ENCODE measurements around the gene PIAS4. TPM values are rescaled to one million over a fixed set of nuclear protein-coding genes. Genes with fewer than 3 reads are reported as not detected.

Gene PIAS4
- total RNA-seq, 1 experiment from 2014 or later: 29.3 TPM

- no TSS peak for BruUV-seq (replicated peaks)
Observed at GRCh38 chr19:4081441-4082129, 74.0 kb downstream of the PIAS4 start.

GRCh38 chr19:4082172-4082571, 74.6 kb downstream of the PIAS4 start:
- CTCF ChIA-PET: no interaction called here
- intact Hi-C loops (cut with micrococcal nuclease; ENCODE audit: unreplicated experiment): no loop called here
- Mint-ChIP-seq H3K36me3 (ENCODE audit: insufficient read depth, unreplicated experiment) (peaks cover 5% of the 10 kb centered on the region), H3K27me3 (ENCODE audit: unreplicated experiment) (no peaks in the 10 kb centered on the region), H3K27ac (ENCODE audit: unreplicated experiment) (no peak overlapping the region), H3K4me3 (ENCODE audit: low read depth, unreplicated experiment) (no peak overlapping the region), H3K4me1 (ENCODE audit: low read depth, unreplicated experiment) (no peaks in the 10 kb centered on the region), H3K9me3 (ENCODE audit: low read depth, unreplicated experiment) (no peaks in the 10 kb centered on the region)
- no peak for DNase-seq
- TF ChIP-seq CTCF (IDR thresholded peaks at IDR 0.05; ENCODE audit: unreplicated experiment): no peak
- no TSS peak for BruUV-seq (replicated peaks)

More at GRCh38 chr19:4081441-4082129, 74.0 kb downstream of the PIAS4 start:
- Mint-ChIP-seq H3K27ac (ENCODE audit: unreplicated experiment) (no peak overlapping the region), H3K4me3 (ENCODE audit: low read depth, unreplicated experiment) (no peak overlapping the region), H3K4me1 (ENCODE audit: low read depth, unreplicated experiment) (no peaks in the 10 kb centered on the region), H3K27me3 (ENCODE audit: unreplicated experiment) (no peaks in the 10 kb centered on the region), H3K9me3 (ENCODE audit: low read depth, unreplicated experiment) (no peaks in the 10 kb centered on the region), H3K36me3 (ENCODE audit: insufficient read depth, unreplicated experiment) (peaks cover 4% of the 10 kb centered on the region)
- CTCF ChIA-PET: no interaction called here
- TF ChIP-seq CTCF (IDR thresholded peaks at IDR 0.05; ENCODE audit: unreplicated experiment): no peak
- intact Hi-C loops (cut with micrococcal nuclease; ENCODE audit: unreplicated experiment): no loop called here
- no peak for DNase-seq

GRCh38 chr19:4083677-4084546, 76.4 kb downstream of the PIAS4 start:
- H3K9me3 Mint-ChIP-seq (ENCODE audit: low read depth, unreplicated experiment): no peaks in the 10 kb centered on the region
- no TSS peak for BruUV-seq (replicated peaks)
- CTCF ChIA-PET: no interaction called here
- H3K27me3 Mint-ChIP-seq (ENCODE audit: unreplicated experiment): no peaks in the 10 kb centered on the region
- DNase-seq: peak; percentile 66
- peak overlapping the region; percentile 44 for H3K4me3 Mint-ChIP-seq (ENCODE audit: low read depth, unreplicated experiment)
- no peak overlapping the region for H3K27ac Mint-ChIP-seq (ENCODE audit: unreplicated experiment)
- no peak for TF ChIP-seq CTCF (IDR thresholded peaks at IDR 0.05; ENCODE audit: unreplicated experiment)
- no peaks in the 10 kb centered on the region for H3K4me1 Mint-ChIP-seq (ENCODE audit: low read depth, unreplicated experiment)
- intact Hi-C loops (cut with micrococcal nuclease; ENCODE audit: unreplicated experiment): no loop called here
- peaks cover 21% of the 10 kb centered on the region for H3K36me3 Mint-ChIP-seq (ENCODE audit: insufficient read depth, unreplicated experiment)

- CTCF ChIA-PET: no interaction called here
- TF ChIP-seq CTCF (IDR thresholded peaks at IDR 0.05; ENCODE audit: unreplicated experiment): no peak
- intact Hi-C loops (cut with micrococcal nuclease; ENCODE audit: unreplicated experiment): no loop called here
- no peaks in the 10 kb centered on the region for H3K27me3 Mint-ChIP-seq (ENCODE audit: unreplicated experiment)
- peaks cover 21% of the 10 kb centered on the region for H3K36me3 Mint-ChIP-seq (ENCODE audit: insufficient read depth, unreplicated experiment)
- H3K4me3 Mint-ChIP-seq (ENCODE audit: low read depth, unreplicated experiment): peak overlapping the region; percentile 44
- no peak overlapping the region for H3K27ac Mint-ChIP-seq (ENCODE audit: unreplicated experiment)
- no peak for DNase-seq
- H3K9me3 Mint-ChIP-seq (ENCODE audit: low read depth, unreplicated experiment): no peaks in the 10 kb centered on the region
- no TSS peak for BruUV-seq (replicated peaks)
- no peaks in the 10 kb centered on the region for H3K4me1 Mint-ChIP-seq (ENCODE audit: low read depth, unreplicated experiment)
Observed at GRCh38 chr19:4084547-4084877, 77.0 kb downstream of the PIAS4 start.

All from Calu3 (cell line).